Neutrophil (primary cell): ENCODE measurements around the gene VWA5A.

Source experiments
- H3K27ac ChIP-seq: fragments of 200-600 bp; sonication (generic); 2 replicates; pipeline ENCODE4 v1.5.1; 2016; ENCODE audit warnings: mild to moderate bottlenecking, moderate library complexity
- H3K27me3 ChIP-seq: fragments of 200-600 bp; sonication (generic); 2 replicates; pipeline ENCODE4 v1.6.0; 2016; ENCODE audit warnings: mild to moderate bottlenecking
- H3K36me3 ChIP-seq: fragments of 200-600 bp; sonication (generic); 2 replicates; pipeline ENCODE4 v1.5.1; 2017
- H3K4me1 ChIP-seq, 2 experiments: fragments of 200-600 bp in 1 of 2; sonication (generic) in 1 of 2; 1 replicate in 1 of 2; 2 replicates in 1 of 2; pipeline versions ENCODE4 v1.5.1 to v1.6.1; 2013 to 2016; ENCODE audit warnings: low read depth in 1 of 2, low read length in 1 of 2, mild to moderate bottlenecking in 1 of 2, moderate library complexity in 1 of 2; ENCODE audit not compliant: control insufficient read depth in 1 of 2, insufficient read depth in 1 of 2
- H3K4me3 ChIP-seq, 2 experiments: fragments of 200-600 bp in 1 of 2; sonication (generic) in 1 of 2; 1 replicate in 1 of 2; 2 replicates in 1 of 2; pipeline ENCODE4 v1.5.1; 2013 to 2016; ENCODE audit warnings: low read depth in 1 of 2, low read length in 1 of 2, mild to moderate bottlenecking in 1 of 2, moderate library complexity in 1 of 2
- H3K9me3 ChIP-seq: fragments of 200-600 bp; sonication (generic); 2 replicates; pipeline ENCODE4 v1.5.1; 2016
- CTCF ChIP-seq: fragments of 200-600 bp; sonication (generic); IDR thresholded peaks from 2 replicates; pipeline ENCODE4 v1.5.1; 2016; ENCODE audit warnings: antibody characterized with exemption

Gene VWA5A

GRCh38 chr11:124195189-124195734 lies 80.0 kb downstream of the VWA5A start:
- no peaks in the 10 kb centered on the region for H3K9me3 ChIP-seq
- no peaks in the 10 kb centered on the region for H3K27me3 ChIP-seq
- TF ChIP-seq CTCF: no peak
- H3K27ac ChIP-seq: no peak overlapping the region
- H3K4me1 ChIP-seq: peaks cover 0 to 5% of the 10 kb centered on the region in 2 experiments
- no peak overlapping the region for H3K4me3 ChIP-seq
- no peaks in the 10 kb centered on the region for H3K36me3 ChIP-seq
